Esophagus squamous epithelium (tissue), 4 donors: ENCODE results near the gene PPP1R8.

Experiments
- POLR2A ChIP-seq, 4 donors: fragments of 450-650 bp; IDR thresholded peaks; one replicate each; pipeline ENCODE4 v1.6.1; 2017; ENCODE audit warnings: antibody characterized with exemption in 4 of 4, mild to moderate bottlenecking in 4 of 4, moderate library complexity in 3 of 4
- TF ChIP-seq, protein P1 (sequence below), 6 experiments: fragments of 450-650 bp in 4 of 6; fragments of 200-600 bp in 2 of 6; sonication (generic) in 2 of 6; IDR thresholded peaks; one replicate each; pipeline ENCODE4 v1.5.1; 2016 to 2019; ENCODE audit warnings: antibody characterized with exemption in 6 of 6, mild to moderate bottlenecking in 4 of 6, moderate library complexity in 4 of 6

DNA sequence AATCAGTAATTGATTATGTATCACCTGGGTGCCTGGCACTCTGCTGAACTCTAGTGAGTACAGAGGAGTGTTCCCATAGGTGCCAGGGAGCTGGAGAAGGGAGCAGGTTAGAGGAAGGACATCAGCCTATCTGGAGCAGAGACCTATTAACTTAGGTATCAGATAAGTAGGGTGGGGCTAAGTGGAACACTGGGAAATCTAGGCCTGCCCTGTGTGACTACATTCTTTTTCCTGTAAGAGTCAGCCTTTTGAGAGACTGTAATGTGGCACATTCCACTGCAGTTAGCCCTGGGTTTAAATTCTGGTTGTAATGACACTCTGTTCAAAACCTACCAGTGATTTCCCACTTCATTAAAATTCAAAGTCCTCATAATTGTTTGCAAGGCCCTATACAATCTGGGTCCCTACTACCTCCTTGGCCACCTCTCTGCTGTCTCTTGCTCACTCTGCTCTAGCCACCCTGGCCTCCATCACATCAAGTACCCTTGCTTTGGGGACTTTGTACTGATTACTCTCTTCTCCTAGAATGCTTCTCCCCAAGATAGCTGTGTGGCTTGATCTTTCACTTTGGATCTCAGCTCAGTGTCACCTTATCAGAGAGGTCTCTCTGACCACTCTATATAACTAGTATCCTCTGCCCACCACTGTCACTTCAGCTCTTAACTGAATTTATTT is 44.7 kb upstream of the PPP1R8 start:
- TF ChIP-seq, protein P1, sequence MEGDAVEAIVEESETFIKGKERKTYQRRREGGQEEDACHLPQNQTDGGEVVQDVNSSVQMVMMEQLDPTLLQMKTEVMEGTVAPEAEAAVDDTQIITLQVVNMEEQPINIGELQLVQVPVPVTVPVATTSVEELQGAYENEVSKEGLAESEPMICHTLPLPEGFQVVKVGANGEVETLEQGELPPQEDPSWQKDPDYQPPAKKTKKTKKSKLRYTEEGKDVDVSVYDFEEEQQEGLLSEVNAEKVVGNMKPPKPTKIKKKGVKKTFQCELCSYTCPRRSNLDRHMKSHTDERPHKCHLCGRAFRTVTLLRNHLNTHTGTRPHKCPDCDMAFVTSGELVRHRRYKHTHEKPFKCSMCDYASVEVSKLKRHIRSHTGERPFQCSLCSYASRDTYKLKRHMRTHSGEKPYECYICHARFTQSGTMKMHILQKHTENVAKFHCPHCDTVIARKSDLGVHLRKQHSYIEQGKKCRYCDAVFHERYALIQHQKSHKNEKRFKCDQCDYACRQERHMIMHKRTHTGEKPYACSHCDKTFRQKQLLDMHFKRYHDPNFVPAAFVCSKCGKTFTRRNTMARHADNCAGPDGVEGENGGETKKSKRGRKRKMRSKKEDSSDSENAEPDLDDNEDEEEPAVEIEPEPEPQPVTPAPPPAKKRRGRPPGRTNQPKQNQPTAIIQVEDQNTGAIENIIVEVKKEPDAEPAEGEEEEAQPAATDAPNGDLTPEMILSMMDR (IDR thresholded peaks at IDR 0.05) = no peak
- TF ChIP-seq POLR2A (IDR thresholded peaks at IDR 0.05) = no peak
